Amniotic epithelial cell (primary cell): ENCODE results near the gene USP34.

Experiments
- DNase-seq: peaks from one replicate; pipeline ENCODE4 v3.0.0-alpha.2; 2010; ENCODE audit warnings: low read depth

USP34 gene

DNA sequence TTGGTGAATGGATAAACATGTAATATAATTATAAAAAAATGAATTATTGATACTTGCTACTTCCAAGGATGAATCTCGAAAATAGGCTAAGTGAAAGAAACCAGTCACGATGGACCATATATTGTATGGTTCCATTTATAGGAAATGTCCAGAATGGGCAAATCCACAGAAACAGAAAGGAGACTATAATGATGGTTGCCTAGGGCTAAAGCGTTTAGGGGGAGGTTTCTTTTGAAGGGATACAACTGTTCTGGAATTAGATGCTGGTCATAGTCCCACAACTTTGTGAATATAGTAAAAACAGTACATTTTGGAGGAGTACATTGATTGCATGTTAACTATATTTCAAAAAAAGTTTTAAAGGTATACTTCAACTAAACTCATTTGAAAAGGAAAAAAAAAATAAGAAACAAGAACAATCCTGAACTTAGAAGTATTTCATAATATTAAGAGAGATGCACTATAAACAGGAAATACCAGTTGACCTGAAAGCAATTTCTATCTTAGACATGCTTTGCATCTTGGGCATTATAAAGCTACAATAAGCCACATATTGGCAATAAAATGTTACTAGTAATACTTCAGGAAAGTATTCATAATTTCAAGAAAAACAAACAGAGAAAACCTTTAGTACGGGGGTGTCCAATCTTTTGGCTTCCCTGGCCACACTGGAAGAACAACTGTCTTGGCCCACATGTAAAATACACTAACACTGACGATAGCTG is 178.9 kb downstream of the USP34 start:
- peak; percentile 24 for DNase-seq

GRCh38 chr2:61288070-61288841 is 182.6 kb downstream of the USP34 start:
- DNase-seq: peak; percentile 81

GRCh38 chr2:61287254-61287653 is 183.6 kb downstream of the USP34 start:
- DNase-seq: no peak

DNA sequence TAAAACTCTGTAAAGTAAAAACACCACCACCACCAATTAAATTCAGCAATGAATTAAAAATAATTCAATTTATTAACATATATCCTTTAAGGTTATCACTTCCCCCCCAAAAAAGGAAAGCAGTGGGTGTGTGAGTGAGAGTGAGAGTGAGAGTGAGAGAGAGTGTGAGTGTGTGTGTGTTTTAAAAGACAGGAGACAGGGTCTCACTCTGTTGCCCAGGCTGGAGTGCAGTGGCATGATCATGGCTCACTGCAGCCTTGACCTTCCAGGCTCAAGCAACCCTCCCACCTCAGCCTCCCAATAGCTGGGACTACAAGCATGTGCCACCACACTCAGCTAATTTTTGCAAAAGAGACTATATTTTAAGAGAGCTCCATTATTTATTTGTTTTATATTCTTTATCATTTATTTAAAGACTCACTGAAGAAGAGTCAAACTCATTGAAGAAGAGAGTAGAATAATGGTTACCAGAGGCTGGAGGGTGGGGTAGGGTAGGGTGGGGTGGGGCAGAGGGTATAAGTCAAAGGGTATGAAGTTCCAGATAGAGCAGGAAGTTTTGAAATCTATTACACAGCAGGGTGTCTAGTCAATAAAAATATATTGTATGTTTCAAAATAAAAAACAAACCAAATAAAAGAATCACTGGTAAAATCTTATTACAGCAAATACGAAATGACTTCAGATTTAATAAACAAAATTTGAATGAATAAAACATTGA is 187.3 kb downstream of the USP34 start:
- DNase-seq: no peak

DNA sequence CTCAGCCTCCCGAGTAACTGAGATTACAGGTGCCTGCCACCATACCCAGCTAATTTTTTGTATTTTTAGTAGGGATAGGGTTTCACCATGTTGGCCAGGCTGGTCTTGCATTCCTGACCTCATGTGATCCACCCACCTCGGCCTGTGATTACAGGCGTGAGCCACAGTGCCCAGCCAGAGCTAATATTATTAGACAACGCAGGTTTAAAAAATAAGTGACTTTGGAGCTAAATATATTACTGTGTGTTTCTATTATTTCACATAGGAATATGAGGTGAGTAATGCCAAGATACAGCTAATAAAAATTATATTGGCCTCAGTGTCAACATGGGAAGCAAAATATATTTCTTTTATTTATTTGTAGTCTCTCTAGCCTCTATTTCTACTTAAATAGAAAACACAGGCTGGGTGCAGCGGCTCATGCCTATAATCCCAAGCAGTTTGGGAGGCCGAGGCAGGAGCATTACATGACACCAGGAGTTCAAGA is 188.7 kb downstream of the USP34 start:
- no peak for DNase-seq

GRCh38 chr2:61281321-61281720 is 189.6 kb downstream of the USP34 start:
- DNase-seq: no peak

DNA sequence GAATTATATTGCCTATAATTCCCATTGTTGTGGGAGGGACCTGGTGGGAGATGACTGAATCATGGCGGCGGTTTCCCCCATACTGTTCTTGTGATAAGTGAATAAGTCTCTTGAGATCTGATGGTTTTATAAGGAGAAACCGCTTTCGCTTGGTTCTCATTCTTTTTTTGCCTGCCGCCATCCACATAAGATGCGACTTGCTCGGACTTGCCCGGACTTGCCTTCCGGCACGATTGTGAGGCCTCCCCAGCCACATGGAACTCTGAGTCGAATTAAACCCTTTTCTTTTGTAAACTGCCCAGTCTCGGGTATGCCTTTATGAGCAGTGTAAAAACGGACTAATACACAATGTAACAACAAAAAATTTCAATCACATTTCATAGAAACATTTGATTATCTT is 193.1 kb downstream of the USP34 start:
- no peak for DNase-seq

- DNase-seq: no peak
These were observed 195.2 kb downstream of the USP34 start for GRCh38 chr2:61275575-61276184.

DNA sequence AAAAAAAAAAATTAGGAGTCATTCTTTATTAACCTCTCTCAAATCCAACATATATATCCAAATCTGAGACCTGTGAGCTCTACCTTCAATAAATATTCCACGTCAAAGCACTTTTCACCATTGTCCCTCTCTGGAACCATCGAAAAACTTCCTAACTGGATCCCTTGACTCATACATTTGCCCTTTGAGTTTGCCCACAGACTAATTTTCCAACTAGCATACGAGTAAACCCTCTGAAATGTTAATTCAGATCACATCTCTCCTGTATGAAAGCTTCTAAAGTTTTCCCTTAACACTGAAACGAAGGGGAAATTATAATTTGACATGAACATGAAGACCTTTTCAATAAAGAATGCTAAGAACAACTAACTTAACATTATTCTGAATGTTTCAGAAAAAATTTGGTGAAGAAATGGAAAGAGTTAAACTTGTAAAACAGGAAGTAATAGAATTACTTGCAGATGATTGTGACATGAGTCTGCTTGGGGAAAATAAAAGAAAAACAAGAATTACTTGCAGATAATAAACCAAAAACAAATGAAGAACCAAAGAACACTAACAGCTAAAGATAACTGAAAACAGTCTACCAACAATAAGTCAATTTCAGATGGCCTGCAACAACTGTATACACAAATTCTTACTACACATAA is 198.3 kb downstream of the USP34 start:
- DNase-seq: peak; percentile 17

DNA sequence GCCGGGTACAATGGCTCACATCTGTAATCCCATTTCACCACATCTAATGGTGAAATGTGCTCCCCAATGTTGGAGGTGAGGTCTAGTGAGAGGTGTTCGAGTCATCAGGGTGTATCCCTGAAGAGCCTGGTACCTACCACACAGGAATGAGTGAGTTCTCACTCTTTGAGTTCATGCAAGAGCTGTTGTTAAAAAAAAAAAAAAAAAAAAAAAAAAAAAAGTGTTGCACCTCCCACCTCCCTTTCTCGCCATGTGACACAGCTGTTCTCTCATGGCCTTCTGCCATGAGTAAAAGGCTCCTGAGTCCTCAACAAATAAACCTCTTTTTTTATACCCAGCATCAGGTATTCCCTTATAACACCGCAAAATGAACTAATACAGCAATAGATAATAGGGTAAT is 202.6 kb downstream of the USP34 start:
- peak; percentile 8 for DNase-seq

GRCh38 chr2:61266632-61267505 is 204.0 kb downstream of the USP34 start:
- DNase-seq: peak; percentile 71

DNA sequence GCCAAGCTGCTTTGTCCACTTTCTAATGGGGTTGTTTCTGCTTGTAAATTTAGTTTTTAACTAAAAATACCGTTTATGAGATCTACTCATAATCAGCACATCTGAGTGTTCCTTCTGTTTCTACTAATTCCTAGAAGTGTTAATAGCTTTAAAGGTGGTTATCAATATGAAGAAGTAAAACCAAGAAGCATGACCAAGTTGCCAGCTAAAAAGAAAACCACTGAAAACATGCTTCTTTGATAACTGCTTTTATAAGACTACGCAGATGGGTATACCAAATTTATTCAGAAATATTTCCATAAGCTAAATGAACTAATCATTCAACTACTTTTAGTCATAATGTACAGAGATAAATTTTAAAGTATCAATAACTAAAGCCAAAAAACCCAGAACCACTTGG is 207.1 kb downstream of the USP34 start:
- no peak for DNase-seq

DNA sequence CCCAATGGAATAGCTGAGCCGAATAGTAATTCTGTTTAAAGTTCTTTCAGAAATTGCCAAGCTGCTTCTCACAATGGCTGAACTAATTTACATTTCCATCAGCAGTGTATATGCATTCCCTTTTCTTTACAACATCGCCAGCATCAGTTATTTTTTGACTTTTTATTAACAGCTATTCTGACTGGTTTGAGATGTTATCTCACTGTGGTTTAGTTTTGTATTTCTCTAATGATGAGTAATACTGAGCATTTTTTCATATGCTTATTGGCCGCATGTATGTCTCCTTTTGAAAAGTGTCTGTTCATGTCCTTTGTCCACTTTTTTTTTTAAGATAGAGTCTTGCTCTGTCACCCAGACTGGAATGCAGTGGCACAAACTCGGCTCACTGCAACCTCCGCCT is 208.2 kb downstream of the USP34 start:
- peak; percentile 76 for DNase-seq

DNA sequence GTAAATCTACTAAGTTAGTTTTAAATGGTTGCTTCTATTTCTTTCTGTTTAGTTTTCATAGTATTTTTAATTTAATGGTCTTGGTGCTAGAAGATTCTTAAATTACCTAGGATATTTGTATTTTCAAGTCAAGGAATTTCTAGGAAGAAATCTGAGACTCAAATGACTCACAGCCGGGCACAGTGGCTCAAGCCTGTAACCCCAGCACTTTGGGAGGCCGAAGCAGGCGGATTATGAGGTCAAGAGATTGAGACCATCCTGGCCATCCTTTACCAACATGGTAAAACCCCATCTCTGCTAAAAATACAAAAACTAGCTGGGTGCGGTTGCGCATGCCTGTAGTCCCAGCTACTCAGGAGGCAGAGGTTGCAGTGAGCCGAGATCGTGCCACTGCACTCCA is 213.4 kb downstream of the USP34 start:
- no peak for DNase-seq

- peak; percentile 95 for DNase-seq
These were observed 215.1 kb downstream of the USP34 start for GRCh38 chr2:61255580-61256437.

GRCh38 chr2:61254536-61254935 is 216.4 kb downstream of the USP34 start:
- DNase-seq: no peak

DNA sequence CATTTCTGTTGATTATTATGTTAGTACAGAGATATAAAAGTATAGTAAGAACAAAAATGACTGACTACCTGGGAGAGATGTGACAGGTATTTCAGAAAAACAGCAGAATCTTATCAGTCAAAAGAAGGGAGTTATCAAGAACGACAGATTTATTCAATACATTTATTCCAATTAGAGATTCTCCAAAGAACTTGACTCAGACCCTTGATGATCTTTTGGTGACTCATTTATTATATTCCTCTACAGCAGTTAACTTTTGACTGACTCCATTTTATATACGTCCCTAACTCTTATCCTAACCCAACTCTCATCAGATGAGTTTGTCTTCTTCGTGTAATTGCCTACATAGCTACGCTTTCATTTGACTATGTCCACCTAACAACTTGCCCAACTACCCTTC is 217.8 kb downstream of the USP34 start:
- no peak for DNase-seq

DNA sequence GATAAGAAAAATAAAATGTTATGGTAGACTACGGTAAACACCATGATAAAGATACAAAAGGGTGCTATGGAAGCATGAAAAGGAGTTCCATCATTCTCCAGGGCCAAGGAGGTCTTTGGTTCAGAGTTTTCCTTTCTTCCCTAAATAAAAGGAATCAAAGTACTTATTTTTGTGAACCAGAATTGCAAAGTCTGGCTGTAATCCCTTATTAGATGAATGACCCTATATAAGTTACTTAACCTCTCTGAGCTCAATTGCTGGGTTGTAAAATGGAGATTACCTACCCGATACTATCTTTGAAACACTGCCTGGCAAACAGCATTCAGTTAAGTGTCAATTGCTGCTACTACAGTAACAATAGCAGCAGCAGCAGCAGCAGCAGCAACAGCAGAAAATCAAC is 218.9 kb downstream of the USP34 start:
- DNase-seq: no peak

- no peak for DNase-seq
These were observed 221.3 kb downstream of the USP34 start for GRCh38 chr2:61249521-61250071.
